GM12892 (cell line): ENCODE results near the gene DNAJB1.

Experiments
- POLR2A ChIP-seq: IDR thresholded peaks from 2 replicates; pipeline ENCODE4 v1.6.1; 2011; ENCODE audit warnings: low read depth, low read length, control low read depth
- POLR2AphosphoS5 ChIP-seq: IDR thresholded peaks from 2 replicates; pipeline ENCODE4 v1.6.1; 2011; ENCODE audit warnings: low read depth, low read length, control low read depth
- TAF1 ChIP-seq: IDR thresholded peaks from 2 replicates; pipeline ENCODE4 v1.6.1; 2011; ENCODE audit warnings: low read depth, mild to moderate bottlenecking, control low read depth, low read length, borderline replicate concordance

DNA sequence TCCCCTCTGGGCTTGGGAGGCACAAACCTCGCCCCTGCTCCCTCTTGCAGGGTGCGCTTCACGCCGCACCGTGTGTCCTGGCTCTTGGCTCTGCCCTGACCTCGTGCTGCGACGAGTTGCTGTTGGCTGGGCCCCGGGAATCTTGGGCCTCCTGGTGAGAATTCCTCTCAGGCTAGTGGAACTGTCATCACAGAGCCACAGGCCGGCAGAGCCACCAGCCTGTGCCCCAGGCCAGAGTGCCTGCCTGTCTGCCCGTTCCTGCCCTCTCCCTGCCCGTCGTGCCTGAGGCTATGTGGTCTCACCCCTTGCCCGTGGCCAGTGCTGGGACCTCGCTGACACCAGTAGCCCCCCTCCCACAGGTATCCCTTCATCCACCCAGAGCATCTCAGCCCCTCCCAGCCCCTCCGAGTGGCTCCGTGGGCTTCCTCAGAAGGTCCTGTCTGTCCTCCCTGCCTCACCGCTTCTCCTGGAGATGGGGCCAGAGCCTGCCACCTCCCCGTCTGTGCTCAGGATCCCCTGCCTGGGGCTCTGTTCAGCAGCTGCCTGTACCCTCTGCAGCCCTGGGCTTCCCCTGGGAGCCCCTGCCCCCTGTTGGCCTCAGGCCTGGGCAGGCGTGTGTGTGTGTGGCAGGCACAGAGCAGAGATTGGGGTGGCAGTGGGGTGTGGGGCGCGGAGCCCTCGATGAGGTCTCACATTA, 40.3 kb upstream of the DNAJB1 start:
- TF ChIP-seq POLR2A = no peak
- TF ChIP-seq POLR2AphosphoS5 = no peak
- TF ChIP-seq TAF1 = no peak
